A549 treated with AZD2906 at 1 μM for 4 hours (cell line): ENCODE measurements around the gene SIM1. TPM values are rescaled to one million over a fixed set of nuclear protein-coding genes. Genes with fewer than 3 reads are reported as not detected.

Experiments used
- total RNA-seq: library from RNA; stranded (reverse); fragments of 200-300 nt; extraction: Qiagen RNA extraction; gene quantifications from 5 replicates; pipeline ENCODE4 v1.2.3, GENCODE V29; 2022

Gene SIM1, protein sequence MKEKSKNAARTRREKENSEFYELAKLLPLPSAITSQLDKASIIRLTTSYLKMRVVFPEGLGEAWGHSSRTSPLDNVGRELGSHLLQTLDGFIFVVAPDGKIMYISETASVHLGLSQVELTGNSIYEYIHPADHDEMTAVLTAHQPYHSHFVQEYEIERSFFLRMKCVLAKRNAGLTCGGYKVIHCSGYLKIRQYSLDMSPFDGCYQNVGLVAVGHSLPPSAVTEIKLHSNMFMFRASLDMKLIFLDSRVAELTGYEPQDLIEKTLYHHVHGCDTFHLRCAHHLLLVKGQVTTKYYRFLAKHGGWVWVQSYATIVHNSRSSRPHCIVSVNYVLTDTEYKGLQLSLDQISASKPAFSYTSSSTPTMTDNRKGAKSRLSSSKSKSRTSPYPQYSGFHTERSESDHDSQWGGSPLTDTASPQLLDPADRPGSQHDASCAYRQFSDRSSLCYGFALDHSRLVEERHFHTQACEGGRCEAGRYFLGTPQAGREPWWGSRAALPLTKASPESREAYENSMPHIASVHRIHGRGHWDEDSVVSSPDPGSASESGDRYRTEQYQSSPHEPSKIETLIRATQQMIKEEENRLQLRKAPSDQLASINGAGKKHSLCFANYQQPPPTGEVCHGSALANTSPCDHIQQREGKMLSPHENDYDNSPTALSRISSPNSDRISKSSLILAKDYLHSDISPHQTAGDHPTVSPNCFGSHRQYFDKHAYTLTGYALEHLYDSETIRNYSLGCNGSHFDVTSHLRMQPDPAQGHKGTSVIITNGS
- total RNA-seq = not detected in 5 replicates

DNA sequence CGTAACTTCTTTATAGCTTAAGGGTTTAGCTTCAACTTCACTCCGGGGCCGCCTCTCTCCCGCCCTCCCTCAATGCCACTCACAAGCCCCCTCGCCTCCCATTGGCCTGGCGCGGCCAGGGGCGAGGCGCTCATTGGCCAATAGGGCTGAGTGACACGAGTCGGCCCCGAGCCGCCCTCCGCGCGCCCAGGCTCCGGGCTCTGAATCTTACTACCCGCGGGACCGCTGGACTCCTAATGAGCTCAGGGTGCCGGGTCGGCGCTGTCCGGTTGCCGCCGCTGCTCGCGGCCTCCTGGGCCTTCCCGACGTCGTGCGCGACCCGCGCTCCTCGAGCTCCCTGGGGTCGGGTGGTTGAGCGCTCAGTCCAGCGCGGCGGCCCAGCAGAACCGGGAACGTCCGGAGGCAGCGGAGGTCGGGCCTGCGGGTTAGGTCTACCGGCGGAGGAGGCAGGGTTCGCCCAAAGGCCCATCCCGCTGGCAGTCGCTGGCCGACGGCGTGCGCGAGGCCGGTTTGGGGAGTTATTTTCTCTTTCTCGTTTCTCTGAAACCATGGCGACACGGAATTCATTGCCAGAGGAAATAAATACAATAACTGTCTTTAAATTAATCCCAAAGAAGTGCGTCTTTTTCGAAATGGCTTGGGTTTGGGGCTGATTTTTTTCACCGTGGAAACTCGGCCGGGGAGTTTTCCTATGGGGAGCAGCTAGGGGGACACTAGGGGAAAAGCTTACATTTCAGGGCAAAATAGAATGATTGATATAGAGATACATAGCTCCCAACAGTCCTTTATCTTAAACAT, at the start of gene SIM1:
Gene SIM1, minus strand, starts transcription at position 19 of the 798 bp plus-strand sequence. CDS start 1,453 bp downstream, outside the sequence.

